Endothelial cell of coronary artery (primary cell): ENCODE measurements around the gene OOSP4A. TPM values are rescaled to one million over a fixed set of nuclear protein-coding genes. Genes with fewer than 3 reads are reported as not detected.

ENCODE experiments used
- total RNA-seq: library from RNA; depleted of rRNA; stranded (reverse); fragments of >200 nt; gene quantifications from 2 replicates; pipeline ENCODE4 v1.2.3, GENCODE V29; 2014

Gene OOSP4A
- total RNA-seq = not detected in 2 replicates

DNA sequence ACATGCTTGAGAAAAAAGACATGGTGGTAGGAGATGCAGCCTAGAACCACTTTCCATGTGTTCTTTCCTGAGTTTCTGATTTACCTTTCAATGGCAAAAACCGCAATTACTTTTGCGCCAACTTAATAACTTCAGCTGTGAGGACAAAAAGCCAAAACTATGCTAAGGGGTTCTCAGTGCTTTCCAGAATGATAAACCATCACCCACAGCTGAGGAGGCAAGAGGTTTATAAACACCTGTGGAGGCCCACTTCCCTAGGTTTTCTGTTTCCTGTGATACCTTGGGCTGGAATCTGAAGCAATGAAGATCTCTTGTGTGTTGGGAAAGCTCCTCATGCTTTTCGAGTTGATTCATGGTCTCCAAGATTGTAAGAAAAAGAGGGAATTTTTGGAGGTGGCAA is at the start of gene OOSP4A:
OOSP4A (plus strand) TSS at position 301 of the 400 bp plus-strand sequence; CDS start at position 301, 0 bp downstream.

DNA sequence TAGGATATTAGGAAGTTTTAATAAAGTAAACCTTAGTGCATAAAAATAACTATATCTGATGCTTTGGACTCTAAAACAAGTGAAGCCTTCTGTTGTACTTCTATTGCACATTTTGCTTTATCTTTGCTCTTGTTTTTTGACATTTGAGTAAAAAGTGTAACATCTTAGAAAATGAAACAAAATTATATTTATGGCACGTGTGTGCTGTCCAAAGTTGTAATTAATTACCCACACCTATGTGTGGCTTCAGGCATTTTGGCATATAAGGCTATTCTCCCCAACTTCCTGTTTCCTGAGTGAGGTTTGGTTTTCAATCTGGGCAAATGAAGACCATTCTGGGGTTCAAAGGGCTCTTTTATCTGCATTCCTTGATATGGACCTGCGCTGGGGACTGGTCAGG is 25.7 kb upstream of the OOSP4A start, which contains the start of gene OOSP1:
OOSP1 (plus strand) TSS at position 301 of the 400 bp plus-strand sequence; CDS start at position 324, 23 bp downstream.

DNA sequence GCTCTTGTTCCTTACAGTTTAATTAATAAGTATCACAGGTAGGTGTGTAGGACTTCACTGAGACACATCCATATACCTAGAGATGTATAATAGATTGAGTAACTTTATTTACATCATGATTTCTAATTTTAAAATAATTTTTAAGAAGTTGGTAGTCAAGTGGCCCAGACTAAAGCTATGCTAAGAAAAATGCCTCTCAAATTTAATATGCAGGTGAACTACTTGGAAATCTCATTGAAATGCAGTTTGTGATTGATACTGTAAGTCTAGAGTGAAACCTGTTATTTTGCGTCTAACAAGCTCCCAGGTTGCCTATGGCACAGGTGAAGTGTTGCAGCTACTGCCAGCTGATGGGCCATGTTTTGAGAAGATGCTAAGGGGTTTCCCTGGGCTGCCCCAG is 53.0 kb downstream of the OOSP4A start, which contains the start of gene OOSP4B:
OOSP4B (plus strand) TSS at position 301 of the 400 bp plus-strand sequence.

Other genes starting within 250 kb of the OOSP4A start
- gene STX3, start 208.7 kb upstream of the OOSP4A start, total RNA-seq = 40.9 and 41.5 TPM in 2 replicates
- gene MRPL16, start 153.3 kb upstream of the OOSP4A start, total RNA-seq = 43.5 and 45.6 TPM in 2 replicates
- not detected in 2 replicates for gene CBLIF, start 118.5 kb upstream of the OOSP4A start, total RNA-seq
- not detected in 2 replicates for gene TCN1, start 97.5 kb upstream of the OOSP4A start, total RNA-seq
- not detected in 2 replicates for gene OOSP3, start 85.3 kb upstream of the OOSP4A start, total RNA-seq
- gene OOSP1, start 25.6 kb upstream of the OOSP4A start, total RNA-seq = not detected in 2 replicates
- not detected in 2 replicates for gene OOSP4B, start 53.1 kb downstream of the OOSP4A start, total RNA-seq
- gene OOSP2, start 76.4 kb downstream of the OOSP4A start, total RNA-seq = not detected in 2 replicates
- not detected in 2 replicates for gene MS4A3, start 92.6 kb downstream of the OOSP4A start, total RNA-seq
- not detected in 2 replicates for gene MS4A2, start 124.6 kb downstream of the OOSP4A start, total RNA-seq
- gene MS4A6A, start 219.1 kb downstream of the OOSP4A start, total RNA-seq = 0.81 and 3.8 TPM in 2 replicates